Kidney glomerular epithelial cell (primary cell): ENCODE results near the gene SMAD3.
A peak's percentile ranks its signal among the peaks of the same experiment; 100 is the strongest.

ENCODE experiments used
- DNase-seq: peaks from one replicate; lab custom pipeline; 2025; lab: John Stamatoyannopoulos, UW

SMAD3 gene

GRCh38 chr15:67097930-67098740 lies 32.7 kb downstream of the SMAD3 start:
- DNase-seq = peak; percentile 37

- no peak for DNase-seq
Observed at GRCh38 chr15:67098768-67099282, 33.4 kb downstream of the SMAD3 start.

GRCh38 chr15:67100124-67100791 lies 34.9 kb downstream of the SMAD3 start:
- no peak for DNase-seq

- no peak for DNase-seq
Observed at GRCh38 chr15:67100801-67101581, 35.6 kb downstream of the SMAD3 start.

- DNase-seq = peak; percentile 74
Observed at GRCh38 chr15:67101911-67102598, 36.7 kb downstream of the SMAD3 start.

- DNase-seq = no peak
Observed at GRCh38 chr15:67102599-67102929, 37.2 kb downstream of the SMAD3 start.

GRCh38 chr15:67103021-67103420 lies 37.6 kb downstream of the SMAD3 start:
- DNase-seq = no peak

GRCh38 chr15:67103432-67103831 lies 38.0 kb downstream of the SMAD3 start:
- DNase-seq = no peak

GRCh38 chr15:67103869-67104268 lies 38.5 kb downstream of the SMAD3 start:
- no peak for DNase-seq

- DNase-seq = no peak
Observed at GRCh38 chr15:67104510-67104909, 39.1 kb downstream of the SMAD3 start.

- DNase-seq = peak; percentile 95
Observed at GRCh38 chr15:67105065-67105951, 39.9 kb downstream of the SMAD3 start.

GRCh38 chr15:67105991-67106763 lies 40.8 kb downstream of the SMAD3 start:
- DNase-seq = no peak

GRCh38 chr15:67106764-67107013 lies 41.3 kb downstream of the SMAD3 start:
- DNase-seq = no peak

- peak; percentile 99 for DNase-seq
Observed at GRCh38 chr15:67107014-67107812, 41.8 kb downstream of the SMAD3 start.

- no peak for DNase-seq
Observed at GRCh38 chr15:67108122-67108961, 42.9 kb downstream of the SMAD3 start.

GRCh38 chr15:67109141-67110034 lies 44.0 kb downstream of the SMAD3 start:
- peak; percentile 100 for DNase-seq

- peak; percentile 79 for DNase-seq
Observed at GRCh38 chr15:67110361-67110781, 45.0 kb downstream of the SMAD3 start.
